Brain microvascular endothelial cell (primary cell): Measurements from ENCODE around the gene ZFAND3.

Source experiments
- DNase-seq: peaks from one replicate; pipeline ENCODE4 v3.0.0-alpha.2; 2020
- H3K27ac ChIP-seq: fragments of 250-450 bp; sonication (Bioruptor Pico); 2 replicates; pipeline ENCODE4 v1.5.1; 2020; ENCODE audit warnings: mild to moderate bottlenecking, moderate library complexity
- H3K27me3 ChIP-seq: fragments of 250-450 bp; sonication (Bioruptor Pico); replicated peaks from 2 replicates; pipeline ENCODE4 v1.5.1; 2020; ENCODE audit warnings: mild to moderate bottlenecking
- H3K36me3 ChIP-seq: fragments of 250-450 bp; sonication (Bioruptor Pico); replicated peaks from 2 replicates; pipeline ENCODE4 v1.5.1; 2020; ENCODE audit warnings: mild to moderate bottlenecking
- H3K4me3 ChIP-seq: 2 replicates; pipeline ENCODE4 v1.5.1; 2011; ENCODE audit warnings: low read depth, mild to moderate bottlenecking, control low read depth, low read length, moderate library complexity
- in situ Hi-C: cut with HindIII; loops from 2 replicates; pipeline ENCODE4 v1.10.0; 2017; ENCODE audit warnings: low sequenced_read_pairs, low pct_ligation_motif_present
- TF ChIP-seq, protein P1 (sequence below): IDR thresholded peaks from 2 replicates; pipeline ENCODE4 v1.5.1; 2011; ENCODE audit warnings: low read depth, mild to moderate bottlenecking, moderate library complexity, low read length, control low read depth, inconsistent platforms; ENCODE audit errors: missing control alignments

ZFAND3 gene

GRCh38 chr6:38191418-38191817 is 371.9 kb downstream of the ZFAND3 start:
- in situ Hi-C loops, result no loop called here
- no peaks in the 10 kb centered on the region for H3K36me3 ChIP-seq
- TF ChIP-seq, protein P1, sequence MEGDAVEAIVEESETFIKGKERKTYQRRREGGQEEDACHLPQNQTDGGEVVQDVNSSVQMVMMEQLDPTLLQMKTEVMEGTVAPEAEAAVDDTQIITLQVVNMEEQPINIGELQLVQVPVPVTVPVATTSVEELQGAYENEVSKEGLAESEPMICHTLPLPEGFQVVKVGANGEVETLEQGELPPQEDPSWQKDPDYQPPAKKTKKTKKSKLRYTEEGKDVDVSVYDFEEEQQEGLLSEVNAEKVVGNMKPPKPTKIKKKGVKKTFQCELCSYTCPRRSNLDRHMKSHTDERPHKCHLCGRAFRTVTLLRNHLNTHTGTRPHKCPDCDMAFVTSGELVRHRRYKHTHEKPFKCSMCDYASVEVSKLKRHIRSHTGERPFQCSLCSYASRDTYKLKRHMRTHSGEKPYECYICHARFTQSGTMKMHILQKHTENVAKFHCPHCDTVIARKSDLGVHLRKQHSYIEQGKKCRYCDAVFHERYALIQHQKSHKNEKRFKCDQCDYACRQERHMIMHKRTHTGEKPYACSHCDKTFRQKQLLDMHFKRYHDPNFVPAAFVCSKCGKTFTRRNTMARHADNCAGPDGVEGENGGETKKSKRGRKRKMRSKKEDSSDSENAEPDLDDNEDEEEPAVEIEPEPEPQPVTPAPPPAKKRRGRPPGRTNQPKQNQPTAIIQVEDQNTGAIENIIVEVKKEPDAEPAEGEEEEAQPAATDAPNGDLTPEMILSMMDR, result no peak
- H3K4me3 ChIP-seq, result no peak overlapping the region
- H3K27me3 ChIP-seq, result no peaks in the 10 kb centered on the region
- H3K27ac ChIP-seq, result no peak overlapping the region
- DNase-seq, result no peak

DNA sequence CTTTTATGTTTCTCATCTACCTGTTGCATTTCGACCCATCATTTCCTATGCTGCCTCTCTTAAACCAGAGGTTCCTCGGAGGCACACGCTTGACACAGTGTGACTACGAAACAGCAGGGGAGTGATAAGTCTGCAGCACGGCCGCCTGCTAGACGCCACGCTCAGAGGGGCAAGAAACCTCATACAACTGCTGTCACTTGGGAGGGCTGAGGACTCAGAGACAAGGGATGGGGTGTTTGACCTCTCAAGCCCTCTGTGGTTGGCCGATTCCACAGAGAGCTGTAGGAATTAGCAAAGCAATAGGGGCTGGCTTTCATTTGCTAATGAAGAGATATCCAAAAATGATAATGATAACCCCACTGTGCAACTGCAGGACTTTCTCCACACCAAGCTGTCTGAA is 372.5 kb downstream of the ZFAND3 start:
- in situ Hi-C loops, result no loop called here
- Histone ChIP-seq H3K4me3 (no peak overlapping the region), H3K27me3 (no peaks in the 10 kb centered on the region), H3K27ac (no peak overlapping the region), H3K36me3 (no peaks in the 10 kb centered on the region)
- no peak for DNase-seq
- TF ChIP-seq, protein P1, result no peak

- no peak overlapping the region for H3K27ac ChIP-seq
- no peak overlapping the region for H3K4me3 ChIP-seq
- no peaks in the 10 kb centered on the region for H3K27me3 ChIP-seq
- no peaks in the 10 kb centered on the region for H3K36me3 ChIP-seq
- in situ Hi-C loops, result no loop called here
- no peak for DNase-seq
- TF ChIP-seq, protein P1, result no peak
These were observed 373.0 kb downstream of the ZFAND3 start for GRCh38 chr6:38192487-38192886.

DNA sequence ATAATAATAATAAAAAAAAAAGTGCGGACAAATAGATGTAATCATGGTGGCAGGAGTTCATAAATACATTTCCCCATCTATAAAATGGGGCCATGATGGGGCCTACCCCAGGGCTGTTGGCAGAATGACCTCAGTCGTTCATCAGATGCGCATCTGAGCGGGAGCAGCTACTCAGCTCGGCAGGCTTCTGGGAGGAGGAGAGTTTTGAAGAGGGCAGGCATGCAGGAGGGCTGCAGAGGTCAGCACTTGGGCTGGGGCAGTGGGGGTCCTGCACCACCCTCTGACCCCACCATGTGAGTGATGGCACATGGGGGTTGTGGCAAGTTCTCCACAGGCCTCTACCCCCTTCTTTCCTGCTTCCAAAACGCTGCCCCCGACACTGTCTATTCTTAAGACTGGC is 373.5 kb downstream of the ZFAND3 start:
- H3K36me3 ChIP-seq, result no peaks in the 10 kb centered on the region
- H3K27ac ChIP-seq, result no peak overlapping the region
- DNase-seq, result no peak
- in situ Hi-C loops, result no loop called here
- TF ChIP-seq, protein P1, result no peak
- H3K4me3 ChIP-seq, result no peak overlapping the region
- no peaks in the 10 kb centered on the region for H3K27me3 ChIP-seq

DNA sequence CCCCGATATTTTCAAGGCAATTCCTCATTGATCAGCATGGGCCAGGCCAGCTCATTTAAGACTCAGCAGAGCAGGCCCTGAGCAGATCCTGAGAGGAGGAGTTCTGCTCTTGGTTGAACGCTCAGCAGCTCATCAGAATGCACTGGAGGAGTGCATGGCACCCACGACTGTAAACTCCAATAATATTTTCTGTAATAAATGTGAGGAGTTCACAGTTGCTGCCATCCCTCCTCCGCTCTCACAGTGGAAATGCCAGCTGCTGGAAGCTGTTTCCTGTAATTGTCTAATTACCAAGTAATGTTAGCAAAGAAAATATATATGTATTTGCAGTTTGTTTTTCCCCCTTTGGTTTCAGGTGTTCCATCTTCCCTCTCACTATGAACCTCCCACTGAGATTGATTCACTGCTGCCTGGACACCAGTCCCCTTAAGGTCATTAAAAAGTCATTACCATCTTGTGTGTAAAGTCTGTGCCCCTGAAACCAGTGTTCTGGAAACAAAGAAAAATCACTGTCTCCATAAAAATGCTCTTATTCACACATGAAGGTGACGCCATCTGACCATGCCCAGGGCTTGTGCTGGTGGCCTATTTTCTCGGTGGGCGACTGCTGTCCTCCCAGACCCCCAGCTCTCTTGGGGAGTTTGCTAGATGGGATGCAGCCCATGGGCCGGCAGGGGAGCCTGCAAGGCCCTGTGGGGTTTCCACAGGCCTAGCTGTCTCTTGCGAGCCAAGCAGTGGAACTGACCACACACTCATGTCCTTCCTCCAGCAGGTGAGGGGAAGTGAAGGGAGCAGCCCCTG is 374.2 kb downstream of the ZFAND3 start:
- Histone ChIP-seq H3K27ac (no peak overlapping the region), H3K4me3 (no peak overlapping the region), H3K36me3 (no peaks in the 10 kb centered on the region), H3K27me3 (no peaks in the 10 kb centered on the region)
- no peak for DNase-seq
- in situ Hi-C loops, result no loop called here
- TF ChIP-seq, protein P1, result no peak

GRCh38 chr6:38194282-38194572 is 374.7 kb downstream of the ZFAND3 start:
- no peak overlapping the region for H3K4me3 ChIP-seq
- TF ChIP-seq, protein P1, result no peak
- DNase-seq, result no peak
- no peaks in the 10 kb centered on the region for H3K27me3 ChIP-seq
- H3K27ac ChIP-seq, result no peak overlapping the region
- in situ Hi-C loops, result no loop called here
- H3K36me3 ChIP-seq, result no peaks in the 10 kb centered on the region
